Lung (tissue), 12 donors: Measurements from ENCODE around the gene FAT1. TPM values are rescaled to one million over a fixed set of nuclear protein-coding genes. Genes with fewer than 3 reads are reported as not detected.
"Not testable (repeated sequence)": the region's sequence is repeated elsewhere in the genome, so short reads cannot be mapped to it uniquely, and the experiment has no call there.

ENCODE experiments used
- ATAC-seq: fragments of 200-7000 bp; cut with Tn5 transposase; one replicate; pipeline ENCODE4 v1.9.1; 2020; ENCODE audit warnings: moderate number of reproducible peaks; ENCODE audit not compliant: insufficient read depth, low FRiP score
- DNase-seq, 3 donors: peaks; one replicate each; pipeline ENCODE4 v3.0.0-alpha.2; 2013 to 2017
- H3K27ac ChIP-seq, 2 donors: one replicate each; pipeline ENCODE4 v1.5.1; 2013; ENCODE audit warnings: mild to moderate bottlenecking in 2 of 2, moderate library complexity in 2 of 2, control low read depth in 1 of 2, inconsistent platforms in 1 of 2, low read depth in 1 of 2, low read length in 1 of 2
- H3K27me3 ChIP-seq, 3 donors: one replicate each; pipeline ENCODE4 v1.5.1; 2013; ENCODE audit warnings: low read length in 2 of 3; ENCODE audit not compliant: control insufficient read depth in 3 of 3, insufficient read depth in 3 of 3
- H3K36me3 ChIP-seq, 4 donors: one replicate each; pipeline ENCODE4 v1.5.1; 2013; ENCODE audit warnings: low read length in 4 of 4, mild to moderate bottlenecking in 1 of 4, moderate library complexity in 1 of 4; ENCODE audit not compliant: control insufficient read depth in 4 of 4, insufficient read depth in 4 of 4
- H3K4me1 ChIP-seq, 5 donors: one replicate each; pipeline ENCODE4 v1.5.1; 2013; ENCODE audit warnings: low read length in 5 of 5, mild to moderate bottlenecking in 2 of 5, moderate library complexity in 1 of 5; ENCODE audit not compliant: control insufficient read depth in 5 of 5, insufficient read depth in 5 of 5
- H3K4me3 ChIP-seq: one replicate; pipeline ENCODE4 v1.5.1; 2013; ENCODE audit warnings: mild to moderate bottlenecking, control low read depth, moderate library complexity
- H3K9ac ChIP-seq, 2 donors: one replicate each; pipeline ENCODE4 v1.5.1; 2013; ENCODE audit warnings: low read length in 2 of 2, control low read depth in 1 of 2; ENCODE audit not compliant: insufficient read depth in 1 of 2
- H3K9me3 ChIP-seq, 4 donors: one replicate each; pipeline ENCODE4 v1.5.1; 2013; ENCODE audit warnings: low read length in 3 of 4, mild to moderate bottlenecking in 1 of 4, moderate library complexity in 1 of 4; ENCODE audit not compliant: control insufficient read depth in 4 of 4, insufficient read depth in 3 of 4
- CTCF ChIP-seq: IDR thresholded peaks from 2 replicates; pipeline ENCODE4 v1.5.1; 2012; ENCODE audit warnings: mild to moderate bottlenecking; ENCODE audit errors: control extremely low read depth, extremely low read depth
- WGBS, 2 donors: extraction: QIAGEN DNeasy Blood & Tissue Kit; methylation state at CpG; one replicate each; pipeline ENCODE4 v1.1.7; 2013; 5-methylcytosine and 5-hydroxymethylcytosine counted together
- polyA plus RNA-seq, 2 donors: library from polyadenylated mRNA; stranded (reverse); fragments of 200-250 nt; gene quantifications; one replicate each; pipeline ENCODE4 v1.2.1, GENCODE V29; 2013
- total RNA-seq, 2 donors: library from RNA; depleted of rRNA in 1 of 2; stranded (reverse); fragments of >200 nt in 1 of 2; gene quantifications; one replicate each; pipeline ENCODE4 v1.2.1, GENCODE V29; 2014 to 2021
- donor health status: control.
- donor health status: control.
- donor health status: Bipolar disorder and iron deficiency.
- donor health status: healthy.
- donor health status: DM: yes; HTN: yes; CAD: no.

FAT1 gene
- total and polyA plus RNA-seq, 4 donors = 19.4 to 318 (median 72.3) TPM

- Histone ChIP-seq H3K4me3 (no peak overlapping the region), H3K27me3 (no peaks in the 10 kb centered on the region), H3K9me3 (no peaks in the 10 kb centered on the region), H3K9ac (no peak overlapping the region), H3K27ac (no peak overlapping the region), H3K36me3 (no peaks in the 10 kb centered on the region), H3K4me1 (no peaks in the 10 kb centered on the region)
- DNase-seq (peak in 1 of 3 donors; percentile 26), ATAC-seq (no peak)
- 77 to 83% methylated on average over 9 of the region's 9 CpGs for WGBS, 2 donors
- no peak for TF ChIP-seq CTCF
These were observed 41.5 kb upstream of the FAT1 start for GRCh38 chr4:186765138-186765537.

- H3K27ac ChIP-seq = no peak overlapping the region
- no peak for DNase-seq
- H3K9ac ChIP-seq = no peak overlapping the region
These were observed 40.8 kb upstream of the FAT1 start for GRCh38 chr4:186764457-186764856.

GRCh38 chr4:186762865-186763264 is 39.2 kb upstream of the FAT1 start:
- TF ChIP-seq CTCF = no peak
- DNase-seq = no peak
- Histone ChIP-seq H3K9ac (no peak overlapping the region), H3K27ac (no peak overlapping the region), H3K27me3 (no peaks in the 10 kb centered on the region), H3K4me1 (no peaks in the 10 kb centered on the region), H3K4me3 (no peak overlapping the region), H3K36me3 (no peaks in the 10 kb centered on the region), H3K9me3 (no peaks in the 10 kb centered on the region)
- no peak for ATAC-seq
- 87 to 91% methylated on average over 4 of the region's 4 CpGs for WGBS, 2 donors

More at GRCh38 chr4:186764457-186764856, 40.8 kb upstream of the FAT1 start:
- no peaks in the 10 kb centered on the region for H3K4me1 ChIP-seq
- 92 to 97% methylated on average over 4 of the region's 4 CpGs for WGBS, 2 donors
- no peak for TF ChIP-seq CTCF
- no peak for ATAC-seq
- no peaks in the 10 kb centered on the region for H3K9me3 ChIP-seq
- no peaks in the 10 kb centered on the region for H3K36me3 ChIP-seq
- H3K27me3 ChIP-seq = no peaks in the 10 kb centered on the region
- H3K4me3 ChIP-seq = no peak overlapping the region

GRCh38 chr4:186762361-186762760 is 38.7 kb upstream of the FAT1 start:
- DNase-seq (no peak), ATAC-seq (no peak)
- no peak for TF ChIP-seq CTCF
- Histone ChIP-seq H3K9ac (no peak overlapping the region), H3K9me3 (no peaks in the 10 kb centered on the region), H3K4me1 (no peaks in the 10 kb centered on the region), H3K36me3 (no peaks in the 10 kb centered on the region), H3K4me3 (no peak overlapping the region), H3K27ac (no peak overlapping the region), H3K27me3 (no peaks in the 10 kb centered on the region)
- 85% methylated on average over 2 of the region's 2 CpGs for WGBS, 2 donors

GRCh38 chr4:186761956-186762355 is 38.3 kb upstream of the FAT1 start:
- not testable (repeated sequence) for ATAC-seq, DNase-seq, H3K9ac ChIP-seq, H3K36me3 ChIP-seq, H3K27ac ChIP-seq, H3K4me1 ChIP-seq, H3K4me3 ChIP-seq, H3K9me3 ChIP-seq, H3K27me3 ChIP-seq
- WGBS, 2 donors = 91 to 98% methylated on average over 2 of the region's 2 CpGs
